HG03442 (cell line): ENCODE data around the gene MPC1.
"Not testable (repeated sequence)": the region's sequence is repeated elsewhere in the genome, so short reads cannot be mapped to it uniquely, and the experiment has no call there.

Source experiments
- ATAC-seq: cut with Tn5 transposase; IDR thresholded peaks from one replicate; pipeline ENCODE4 v1.9.1; 2021; ENCODE audit warnings: mild to moderate bottlenecking, moderate library complexity; ENCODE audit not compliant: unreplicated experiment

The MPC1 gene

GRCh38 chr6:166382500-166382932, 224 bp downstream of the MPC1 start:
- peak; percentile 7 for ATAC-seq

- ATAC-seq, result peak; percentile 39
Observed at GRCh38 chr6:166381733-166382499, 824 bp downstream of the MPC1 start.

- ATAC-seq, result no peak
Observed at GRCh38 chr6:166381381-166381732, 1.4 kb downstream of the MPC1 start.

- ATAC-seq, result no peak
Observed at GRCh38 chr6:166379800-166380199, 2.9 kb downstream of the MPC1 start.

- ATAC-seq, result no peak
Observed at GRCh38 chr6:166379103-166379586, 3.6 kb downstream of the MPC1 start.

- ATAC-seq, result no peak
Observed at GRCh38 chr6:166377721-166378120, 5.0 kb downstream of the MPC1 start.

GRCh38 chr6:166375013-166375412, 7.7 kb downstream of the MPC1 start:
- ATAC-seq, result no peak

- ATAC-seq, result no peak
Observed at GRCh38 chr6:166370489-166370888, 12.3 kb downstream of the MPC1 start.

GRCh38 chr6:166369782-166370181, 13.0 kb downstream of the MPC1 start:
- ATAC-seq, result no peak

- ATAC-seq, result no peak
Observed at GRCh38 chr6:166366921-166367320, 15.8 kb downstream of the MPC1 start.

- ATAC-seq, result peak; percentile 79
Observed at GRCh38 chr6:166365806-166366205, 16.9 kb downstream of the MPC1 start.

GRCh38 chr6:166365221-166365620, 17.5 kb downstream of the MPC1 start:
- ATAC-seq, result no peak

- ATAC-seq, result no peak
Observed at GRCh38 chr6:166364456-166364855, 18.3 kb downstream of the MPC1 start.

GRCh38 chr6:166362427-166362826, 20.3 kb downstream of the MPC1 start:
- not testable (repeated sequence) for ATAC-seq

GRCh38 chr6:166361077-166361429, 21.7 kb downstream of the MPC1 start:
- no peak for ATAC-seq

- ATAC-seq, result no peak
Observed at GRCh38 chr6:166360243-166361076, 22.3 kb downstream of the MPC1 start.

- no peak for ATAC-seq
Observed at GRCh38 chr6:166355552-166355951, 27.2 kb downstream of the MPC1 start.

GRCh38 chr6:166354965-166355364, 27.8 kb downstream of the MPC1 start:
- no peak for ATAC-seq

- no peak for ATAC-seq
Observed at GRCh38 chr6:166354143-166354542, 28.6 kb downstream of the MPC1 start.

GRCh38 chr6:166353507-166353906, 29.2 kb downstream of the MPC1 start:
- no peak for ATAC-seq

- no peak for ATAC-seq
Observed at GRCh38 chr6:166352923-166353322, 29.8 kb downstream of the MPC1 start.

GRCh38 chr6:166351715-166352285, 30.9 kb downstream of the MPC1 start:
- ATAC-seq, result peak; percentile 99
